WTC11 (cell line): ENCODE results near the gene NSFL1C. TPM values are rescaled to one million over a fixed set of nuclear protein-coding genes. Genes with fewer than 3 reads are reported as not detected.

Source experiments
- ATAC-seq: fragments of 200-7000 bp; cut with Tn5 transposase; 2 replicates; pipeline ENCODE4 v1.10.0; 2021; ENCODE audit warnings: mild to moderate bottlenecking, moderate library complexity
- CTCF ChIA-PET: fragments of 300-600 bp; sonication (Branson Sonifier 250); formaldehyde crosslinking; loops from one replicate; lab custom pipeline; 2021; ENCODE audit warnings: antibody characterized with exemption; lab: Charles Lee
- POLR2A ChIA-PET: fragments of 350-600 bp; sonication (Branson Sonifier 250); formaldehyde crosslinking; loops from one replicate; lab custom pipeline; 2021; ENCODE audit warnings: antibody characterized with exemption; lab: Charles Lee
- DNase-seq: peaks from one replicate; pipeline ENCODE4 v3.0.0; 2021; ENCODE audit warnings: low spot score
- H3K27ac Mint-ChIP-seq: 2 replicates; pipeline ENCODE4 v1.8.0; 2021; ENCODE audit warnings: mixed read lengths
- H3K27me3 Mint-ChIP-seq: 2 replicates; pipeline ENCODE4 v1.8.0; 2021; ENCODE audit warnings: low read depth, mild to moderate bottlenecking, moderate library complexity, mixed read lengths
- H3K36me3 Mint-ChIP-seq: 2 replicates; pipeline ENCODE4 v1.8.0; 2021; ENCODE audit warnings: mixed read lengths
- H3K4me1 Mint-ChIP-seq: 2 replicates; pipeline ENCODE4 v1.8.0; 2022; ENCODE audit warnings: mixed read lengths
- H3K4me3 Mint-ChIP-seq: 2 replicates; pipeline ENCODE4 v1.8.0; 2021; ENCODE audit warnings: mild to moderate bottlenecking, moderate library complexity, mixed read lengths
- H3K9me3 Mint-ChIP-seq: 2 replicates; pipeline ENCODE4 v1.8.0; 2021; ENCODE audit warnings: mixed read lengths
- ATF2 ChIP-seq: sonication (generic); formaldehyde crosslinking; IDR thresholded peaks from 2 replicates; pipeline ENCODE4 v1.8.1; 2022; ENCODE audit warnings: low read depth, missing genetic modification reagents, borderline replicate concordance
- ATF3 ChIP-seq: sonication (generic); formaldehyde crosslinking; conservative IDR thresholded peaks from 2 replicates; pipeline ENCODE4 v1.8.1; 2022; ENCODE audit warnings: mild to moderate bottlenecking, missing genetic modification reagents
- ATF6 ChIP-seq: sonication (generic); formaldehyde crosslinking; IDR thresholded peaks from 2 replicates; pipeline ENCODE4 v1.8.1; 2023; ENCODE audit warnings: mild to moderate bottlenecking, missing genetic modification reagents
- CREB1 ChIP-seq: sonication (generic); formaldehyde crosslinking; IDR thresholded peaks from 2 replicates; pipeline ENCODE4 v1.8.0; 2023; ENCODE audit warnings: mild to moderate bottlenecking, missing genetic modification reagents
- ELF4 ChIP-seq: sonication (generic); formaldehyde crosslinking; IDR thresholded peaks from 2 replicates; pipeline ENCODE4 v1.8.1; 2022; ENCODE audit warnings: low read depth, mild to moderate bottlenecking, moderate library complexity, missing genetic modification reagents
- MLX ChIP-seq: sonication (generic); formaldehyde crosslinking; IDR thresholded peaks from 2 replicates; pipeline ENCODE4 v1.8.1; 2023; ENCODE audit warnings: mild to moderate bottlenecking, missing genetic modification reagents, moderate library complexity
- PREB ChIP-seq: sonication (generic); formaldehyde crosslinking; IDR thresholded peaks from 2 replicates; pipeline ENCODE4 v1.8.1; 2022; ENCODE audit warnings: mild to moderate bottlenecking, missing genetic modification reagents, moderate library complexity, borderline replicate concordance
- SMAD4 ChIP-seq: sonication (generic); formaldehyde crosslinking; IDR thresholded peaks from 2 replicates; pipeline ENCODE4 v1.8.0; 2022; ENCODE audit warnings: mild to moderate bottlenecking, missing genetic modification reagents
- TCF7 ChIP-seq: sonication (generic); formaldehyde crosslinking; IDR thresholded peaks from 2 replicates; pipeline ENCODE4 v1.8.0; 2022; ENCODE audit warnings: mild to moderate bottlenecking, low read depth, missing genetic modification reagents, moderate library complexity
- TEAD4 ChIP-seq: sonication (generic); formaldehyde crosslinking; IDR thresholded peaks from 2 replicates; pipeline ENCODE4 v1.8.0; 2022; ENCODE audit warnings: mild to moderate bottlenecking, missing genetic modification reagents
- ZBTB43 ChIP-seq: sonication (generic); formaldehyde crosslinking; IDR thresholded peaks from 2 replicates; pipeline ENCODE4 v1.8.1; 2023; ENCODE audit warnings: mild to moderate bottlenecking, missing genetic modification reagents
- ZNF138 ChIP-seq: sonication (generic); formaldehyde crosslinking; conservative IDR thresholded peaks from 2 replicates; pipeline ENCODE4 v1.8.1; 2022; ENCODE audit warnings: mild to moderate bottlenecking, moderate library complexity, missing genetic modification reagents
- ZNF219 ChIP-seq: sonication (generic); formaldehyde crosslinking; IDR thresholded peaks from 2 replicates; pipeline ENCODE4 v1.8.0; 2023; ENCODE audit warnings: missing genetic modification reagents, mild to moderate bottlenecking, borderline replicate concordance
- ZNF263 ChIP-seq: sonication (generic); formaldehyde crosslinking; IDR thresholded peaks from 2 replicates; pipeline ENCODE4 v1.8.1; 2022; ENCODE audit warnings: low read depth, mild to moderate bottlenecking, moderate library complexity, missing genetic modification reagents
- ZNF425 ChIP-seq: fragments of 250-450 bp; sonication (Bioruptor Pico); conservative IDR thresholded peaks from 2 replicates; pipeline ENCODE4 v1.9.0; 2021; ENCODE audit warnings: mild to moderate bottlenecking
- ZNF532 ChIP-seq: fragments of 250-450 bp; sonication (Bioruptor Pico); IDR thresholded peaks from 2 replicates; pipeline ENCODE4 v1.9.0; 2021; ENCODE audit warnings: mild to moderate bottlenecking, borderline replicate concordance
- ZNF671 ChIP-seq: fragments of 250-450 bp; sonication (Bioruptor Pico); IDR thresholded peaks from 2 replicates; pipeline ENCODE4 v1.8.0; 2021; ENCODE audit warnings: mild to moderate bottlenecking
- total RNA-seq: library from RNA; stranded (reverse); gene quantifications from 3 replicates; pipeline ENCODE4 v1.2.3, GENCODE V29; 2021

NSFL1C gene
- total RNA-seq, 1 experiment from 2014 or later: 85.5 TPM

GRCh38 chr20:1473246-1474220 is 6.9 kb upstream of the NSFL1C start:
- ChIA-PET CTCF (interaction anchor here (1.0 to 3.2 kb wide), 2 partner anchors 30 to 36 kb away, joined by 3 to 31 read pairs; no protein-coding TSS in a partner anchor), POLR2A (interaction anchor here (0.6 kb wide), 1 partner anchor 143 kb away, joined by 3 read pairs; no protein-coding TSS in a partner anchor)
- H3K36me3 Mint-ChIP-seq: no peaks in the 10 kb centered on the region
- H3K9me3 Mint-ChIP-seq: no peaks in the 10 kb centered on the region
- H3K27me3 Mint-ChIP-seq: peaks cover 21% of the 10 kb centered on the region
- ATAC-seq (no peak), DNase-seq (no peak)
- no peak for TF ChIP-seq ELF4 (CRISPR knock-in tag)
- no peak for TF ChIP-seq TCF7 (CRISPR knock-in tag)
- no peak for TF ChIP-seq PREB (CRISPR knock-in tag)
- no peak for TF ChIP-seq ZBTB43 (CRISPR knock-in tag)
- TF ChIP-seq ZNF425 (CRISPR knock-in tag): no peak
- no peak for TF ChIP-seq ZNF219 (CRISPR knock-in tag)
- TF ChIP-seq ZNF671 (CRISPR knock-in tag): no peak
- TF ChIP-seq ATF6: no peak
- TF ChIP-seq SMAD4: no peak
- no peak for TF ChIP-seq CREB1 (CRISPR knock-in tag)
- no peak for TF ChIP-seq TEAD4 (CRISPR knock-in tag)
- no peak overlapping the region for H3K27ac Mint-ChIP-seq
- H3K4me1 Mint-ChIP-seq: peaks cover 9% of the 10 kb centered on the region; the same call in 1 of the 2 replicates
- no peak overlapping the region for H3K4me3 Mint-ChIP-seq

- Mint-ChIP-seq H3K4me1 (peaks cover 14% of the 10 kb centered on the region), H3K27ac (no peak overlapping the region), H3K27me3 (peaks cover 14% of the 10 kb centered on the region), H3K4me3 (no peak overlapping the region), H3K36me3 (no peaks in the 10 kb centered on the region), H3K9me3 (no peaks in the 10 kb centered on the region)
- CTCF ChIA-PET: interaction anchor here (3.2 kb wide), 1 partner anchor 31 kb away, joined by 31 read pairs; no protein-coding TSS in a partner anchor
- POLR2A ChIA-PET: no interaction called here
- no peak for ATAC-seq
- no peak for DNase-seq
- TF ChIP-seq ZNF219 (CRISPR knock-in tag) (no peak), ZNF263 (CRISPR knock-in tag) (no peak), ZNF532 (no peak), MLX (CRISPR knock-in tag) (no peak), ATF3 (CRISPR knock-in tag) (no peak), ZNF138 (CRISPR knock-in tag) (no peak), ATF2 (CRISPR knock-in tag) (no peak), ELF4 (CRISPR knock-in tag) (no peak)
Measured at GRCh38 chr20:1472556-1473245, 6.1 kb upstream of the NSFL1C start.
